GM12878 (cell line): Measurements from ENCODE around the gene IFNA14. TPM values are rescaled to one million over a fixed set of nuclear protein-coding genes. Genes with fewer than 3 reads are reported as not detected.

Experiments used
- ATAC-seq: fragments of 200-7000 bp; cut with Tn5 transposase; 3 replicates; pipeline ENCODE4 v1.9.1; 2020; ENCODE audit warnings: mild to moderate bottlenecking, moderate library complexity
- BruUV-seq: library from RNA; stranded (reverse); fragments of 400-500 nt; replicated peaks from 2 replicates; lab custom pipeline; 2021; lab: Mats Ljungman, UMichigan
- CTCF ChIA-PET: fragments of 300-600 bp; sonication (Branson Sonifier 250); formaldehyde crosslinking; extraction: SDS; loops from one replicate; lab custom pipeline; 2021; ENCODE audit warnings: inconsistent platforms; lab: Yijun Ruan, JAX
- POLR2A ChIA-PET: fragments of 350-600 bp; formaldehyde crosslinking; extraction: SDS; loops from one replicate; lab custom pipeline; 2021; ENCODE audit warnings: inconsistent platforms; lab: Charles Lee
- RAD21 ChIA-PET: fragments of 300-600 bp; sonication (Branson Sonifier 250); formaldehyde crosslinking; loops from one replicate; lab custom pipeline; 2023; ENCODE audit warnings: antibody characterized with exemption; ENCODE audit not compliant: unreplicated experiment; lab: Charles Lee
- SMC1A ChIA-PET: fragments of 300-600 bp; sonication (Branson Sonifier 250); formaldehyde crosslinking; loops from one replicate; lab custom pipeline; 2023; ENCODE audit not compliant: unreplicated experiment, uncharacterized antibody; lab: Charles Lee
- DNase-seq: peaks from one replicate; pipeline ENCODE4 v3.0.0-alpha.2; 2011; ENCODE audit warnings: low read depth, low spot score
- FAIRE-seq: peaks from 3 replicates; lab custom pipeline; 2011; peaks lifted over from hg19 to GRCh38; lab: Jason Lieb, UNC
- H2AFZ ChIP-seq: 2 replicates; pipeline ENCODE4 v1.6.0; 2011; ENCODE audit warnings: low read depth, low read length, control low read depth; ENCODE audit not compliant: control insufficient read depth
- H3K27ac ChIP-seq: 2 replicates; pipeline ENCODE4 v1.5.1; 2011; ENCODE audit warnings: control low read depth; ENCODE audit not compliant: control insufficient read depth, insufficient read depth
- H3K27me3 ChIP-seq, 2 experiments: replicated peaks in 1 of 2; 2 replicates each; pipeline versions ENCODE4 v1.6.0 to v1.6.1; 2011; ENCODE audit warnings: low read length in 1 of 2; ENCODE audit not compliant: control insufficient read depth in 2 of 2, insufficient read depth in 2 of 2
- H3K36me3 ChIP-seq, 2 experiments: 2 replicates each; pipeline ENCODE4 v1.5.1; 2011; ENCODE audit warnings: low read length in 1 of 2; ENCODE audit not compliant: control insufficient read depth in 2 of 2, insufficient read depth in 2 of 2
- H3K4me1 ChIP-seq: 2 replicates; pipeline ENCODE4 v1.6.1; 2011; ENCODE audit warnings: mild to moderate bottlenecking, low read length, moderate library complexity, mixed read lengths; ENCODE audit not compliant: control insufficient read depth, insufficient read depth
- H3K4me2 ChIP-seq: 2 replicates; pipeline ENCODE4 v1.6.0; 2011; ENCODE audit warnings: control low read depth; ENCODE audit not compliant: control insufficient read depth, insufficient read depth
- H3K4me3 ChIP-seq: fragments of 200-600 bp; sonication (generic); 2 replicates; pipeline ENCODE4 v1.5.1; 2016
- H3K79me2 ChIP-seq: 2 replicates; pipeline ENCODE4 v1.6.0; 2011; ENCODE audit warnings: low read length; ENCODE audit not compliant: control insufficient read depth, insufficient read depth
- H3K9ac ChIP-seq: 2 replicates; pipeline ENCODE4 v1.8.0; 2011; ENCODE audit warnings: low read length, control low read depth, mixed read lengths; ENCODE audit not compliant: control insufficient read depth, insufficient read depth
- H3K9me3 ChIP-seq: replicated peaks from 3 replicates; pipeline ENCODE4 v1.5.1; 2011; ENCODE audit warnings: mild to moderate bottlenecking, low read length; ENCODE audit not compliant: control insufficient read depth, insufficient read depth
- H4K20me1 ChIP-seq: 2 replicates; pipeline ENCODE4 v1.6.0; 2011; ENCODE audit not compliant: control insufficient read depth, insufficient read depth
- SREBF1 ChIP-seq: IDR thresholded peaks from 2 replicates; pipeline ENCODE4 v1.6.1; 2012; ENCODE audit warnings: mild to moderate bottlenecking, low read length
- TCF7 ChIP-seq: IDR thresholded peaks from 2 replicates; pipeline ENCODE4 v1.6.1; 2014; ENCODE audit warnings: antibody characterized with exemption, borderline replicate concordance
- WGBS: methylation state at CpG from one replicate; pipeline ENCODE4 v1.1.6; 2016; ENCODE audit warnings: low lambda C conversion rate; ENCODE audit not compliant: insufficient replicate concordance, insufficient coverage; ENCODE audit errors: missing lambda C conversion rate; 5-methylcytosine and 5-hydroxymethylcytosine counted together
- in situ Hi-C: fragments of 300-500 bp; cut with MboI; formaldehyde crosslinking; loops from 9 replicates; pipeline ENCODE4 v1.14.3; 2018; ENCODE audit warnings: mixed read lengths
- intact Hi-C: fragments of 100-400 bp; cut with micrococcal nuclease; formaldehyde crosslinking; loops from one replicate; pipeline ENCODE4 v1.14.2; 2022; ENCODE audit not compliant: unreplicated experiment
- polyA plus RNA-seq, 11 experiments: library from polyadenylated mRNA; depleted of rRNA in 4 of 11; unstranded in 6 of 11; stranded (reverse) in 5 of 11; fragments of >200 nt; fragmentation: Nextera tagmentation in 4 of 11; fragmentation: Illumina TruSeq in 1 of 11; extraction: Ambion mirVana in 4 of 11; extraction: Trizol in 1 of 11; gene quantifications; 1 replicate in 1 of 11; 2 replicates in 10 of 11; pipeline versions ENCODE4 v1.2.1 to v1.2.3, GENCODE V29; 2011 to 2016; ENCODE audit warnings: inconsistent platforms in 2 of 11, missing spikeins in 2 of 11, low read depth in 1 of 11
- total RNA-seq, 4 experiments: library from RNA; depleted of rRNA in 3 of 4; stranded (reverse); fragments of >200 nt in 3 of 4; fragmentation: Illumina TruSeq in 1 of 4; extraction: Trizol in 1 of 4; gene quantifications; 2 replicates each; pipeline versions ENCODE4 v1.2.1 to v1.2.3, GENCODE V29; 2013 to 2021
- TF ChIP-seq, protein P1 (sequence below), 3 experiments: IDR thresholded peaks in 2 of 3; conservative IDR thresholded peaks in 1 of 3; 2 replicates each; pipeline ENCODE4 v1.5.1; 2011; ENCODE audit warnings: low read depth in 3 of 3, low read length in 3 of 3, mild to moderate bottlenecking in 3 of 3, control low read depth in 2 of 3, moderate library complexity in 2 of 3, inconsistent platforms in 1 of 3, mixed read lengths in 1 of 3; ENCODE audit not compliant: control insufficient read depth in 2 of 3, insufficient read depth in 1 of 3; ENCODE audit errors: extremely low read depth in 1 of 3

IFNA14 gene
- total and polyA plus RNA-seq, 10 of the 15 experiments (the other 5 are each of a cell fraction or from before 2014, with no cell fraction given), result not detected

DNA sequence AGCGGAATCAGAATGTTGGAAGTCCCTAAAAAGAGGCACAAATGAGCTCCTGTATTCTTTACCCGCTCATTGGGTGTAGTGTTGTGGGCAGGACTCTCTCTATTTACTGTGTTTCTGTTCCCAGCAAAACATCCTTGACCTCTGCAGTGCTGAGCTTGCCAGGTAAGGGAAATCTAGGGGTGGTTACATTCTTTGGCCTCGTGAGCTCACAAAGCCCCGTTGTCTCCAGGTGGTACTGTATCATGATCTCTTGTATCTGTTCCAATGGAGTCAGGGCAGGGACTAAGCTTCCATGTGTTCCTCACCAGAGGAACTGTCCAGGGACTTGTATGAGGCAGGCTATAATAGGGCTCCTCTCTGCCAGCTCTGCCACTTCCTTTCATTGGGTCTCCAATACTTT lies 11.8 kb upstream of the IFNA14 start (continued):
- no peak for TF ChIP-seq TCF7

GRCh38 chr9:21251190-21251589 lies 11.4 kb upstream of the IFNA14 start:
- TF ChIP-seq, protein P1, sequence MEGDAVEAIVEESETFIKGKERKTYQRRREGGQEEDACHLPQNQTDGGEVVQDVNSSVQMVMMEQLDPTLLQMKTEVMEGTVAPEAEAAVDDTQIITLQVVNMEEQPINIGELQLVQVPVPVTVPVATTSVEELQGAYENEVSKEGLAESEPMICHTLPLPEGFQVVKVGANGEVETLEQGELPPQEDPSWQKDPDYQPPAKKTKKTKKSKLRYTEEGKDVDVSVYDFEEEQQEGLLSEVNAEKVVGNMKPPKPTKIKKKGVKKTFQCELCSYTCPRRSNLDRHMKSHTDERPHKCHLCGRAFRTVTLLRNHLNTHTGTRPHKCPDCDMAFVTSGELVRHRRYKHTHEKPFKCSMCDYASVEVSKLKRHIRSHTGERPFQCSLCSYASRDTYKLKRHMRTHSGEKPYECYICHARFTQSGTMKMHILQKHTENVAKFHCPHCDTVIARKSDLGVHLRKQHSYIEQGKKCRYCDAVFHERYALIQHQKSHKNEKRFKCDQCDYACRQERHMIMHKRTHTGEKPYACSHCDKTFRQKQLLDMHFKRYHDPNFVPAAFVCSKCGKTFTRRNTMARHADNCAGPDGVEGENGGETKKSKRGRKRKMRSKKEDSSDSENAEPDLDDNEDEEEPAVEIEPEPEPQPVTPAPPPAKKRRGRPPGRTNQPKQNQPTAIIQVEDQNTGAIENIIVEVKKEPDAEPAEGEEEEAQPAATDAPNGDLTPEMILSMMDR (IDR thresholded peaks at IDR 0.05 in 2 of 3, conservative IDR thresholded peaks at IDR 0.05 in 1 of 3; ENCODE audit: control insufficient read depth in 2 of 3, extremely low read depth in 1 of 3, insufficient read depth in 1 of 3, low read depth in 3 of 3, low read length in 3 of 3), result peak; percentile 12 to 22 (median 13); a peak in 2 of 6 replicates
- TF ChIP-seq SREBF1, result no peak
- CTCF ChIA-PET, result interaction anchor here (0.7 to 3.7 kb wide), 15 partner anchors 11 to 457 kb away, joined by 3 to 25 read pairs (median 6); partner anchors contain the start of genes IFNA14 and KLHL9
- Histone ChIP-seq H3K4me2 (no peak overlapping the region), H3K79me2 (no peaks in the 10 kb centered on the region), H3K4me1 (no peaks in the 10 kb centered on the region), H3K36me3 (no peaks in the 10 kb centered on the region), H3K9me3 (no peaks in the 10 kb centered on the region), H3K4me3 (no peak overlapping the region), H2AFZ (no peak overlapping the region), H3K9ac (no peak overlapping the region), H3K27ac (no peak overlapping the region), H3K27me3 (no peaks in the 10 kb centered on the region; a peak in 1 of 4 replicates), H4K20me1 (no peaks in the 10 kb centered on the region; the same call in 1 of the 2 replicates)
- in situ Hi-C loops, result no loop called here
- POLR2A ChIA-PET, result no interaction called here
- DNase-seq, result no peak
- peak; percentile 53 for ATAC-seq
- no peak for FAIRE-seq
- no TSS peak for BruUV-seq
- WGBS, result 0% methylated on average over 1 of the region's 1 CpG
- SMC1A ChIA-PET, result interaction anchor here (0.9 to 3.1 kb wide), 6 partner anchors 26 to 181 kb away, joined by 3 to 19 read pairs (median 7); no protein-coding TSS in a partner anchor
- intact Hi-C loops, result loop anchor here (5.0 kb wide), 2 partner anchors 66 to 206 kb away; no protein-coding TSS in a partner anchor
- RAD21 ChIA-PET, result interaction anchor here (1.3 to 3.6 kb wide), 4 partner anchors 16 to 67 kb away, joined by 3 to 20 read pairs (median 8); no protein-coding TSS in a partner anchor
